GM04504 (cell line): Measurements from ENCODE around the gene SASH1.
A peak's percentile ranks its signal among the peaks of the same experiment; 100 is the strongest.
"Not testable (repeated sequence)": the region's sequence is repeated elsewhere in the genome, so short reads cannot be mapped to it uniquely, and the experiment has no call there.

Source experiments
- DNase-seq: peaks from one replicate; pipeline ENCODE4 v3.0.0-alpha.2; 2012; ENCODE audit warnings: low read depth

The SASH1 gene

GRCh38 chr6:148550569-148550968 lies 207.9 kb downstream of the SASH1 start:
- no peak for DNase-seq

DNA sequence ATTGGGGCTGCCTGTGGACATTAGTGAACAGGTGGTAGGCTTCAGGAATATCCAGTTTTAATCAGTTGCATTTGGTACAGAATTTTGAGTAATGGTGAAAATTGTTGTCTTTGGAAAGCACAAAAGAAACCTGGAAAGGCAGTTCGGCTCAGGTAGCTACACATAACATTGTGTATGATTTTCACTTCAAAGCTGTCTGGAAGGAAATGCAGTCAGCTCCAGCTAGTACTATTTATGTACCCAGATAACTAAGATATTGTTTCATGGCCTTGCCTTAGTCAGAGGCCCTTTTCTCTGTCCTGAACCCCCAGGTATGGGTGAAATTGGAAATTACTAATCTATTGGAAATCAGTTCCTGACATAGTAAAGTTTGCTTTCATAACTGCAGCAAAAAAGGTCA lies 208.6 kb downstream of the SASH1 start:
- no peak for DNase-seq

- DNase-seq, result no peak
Measured at GRCh38 chr6:148556410-148556809, 213.8 kb downstream of the SASH1 start.

GRCh38 chr6:148557796-148558321 lies 215.2 kb downstream of the SASH1 start:
- no peak for DNase-seq

DNA sequence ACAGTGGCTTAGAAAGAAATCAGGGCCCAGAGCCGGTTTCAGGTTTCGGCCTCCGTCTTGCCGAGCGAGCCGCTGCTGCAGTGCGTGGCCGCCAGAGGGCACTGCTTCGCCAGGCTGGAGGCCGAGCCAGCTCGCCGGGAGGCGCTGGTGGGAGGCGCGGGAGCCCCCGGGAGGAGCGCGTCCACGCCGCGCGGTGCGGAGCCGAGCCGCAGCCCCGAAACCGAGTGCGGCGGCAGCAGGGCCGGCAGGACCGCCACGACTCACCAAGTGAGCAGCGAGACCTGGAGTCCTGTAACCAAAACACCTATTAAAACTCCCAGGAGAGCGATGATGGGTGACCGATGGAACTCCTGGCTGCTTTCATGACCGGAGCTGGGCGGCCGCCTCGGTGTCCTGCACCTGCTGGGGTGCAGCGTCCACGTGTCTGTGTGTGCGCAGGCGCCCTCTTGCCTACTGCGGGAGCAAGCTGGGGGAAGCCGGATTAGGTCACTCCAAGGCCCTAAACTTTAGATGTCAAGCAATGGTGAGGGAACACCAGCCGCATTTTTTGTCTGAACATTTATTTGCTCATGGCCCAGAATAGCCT lies 217.3 kb downstream of the SASH1 start:
- DNase-seq, result peak; percentile 20

DNA sequence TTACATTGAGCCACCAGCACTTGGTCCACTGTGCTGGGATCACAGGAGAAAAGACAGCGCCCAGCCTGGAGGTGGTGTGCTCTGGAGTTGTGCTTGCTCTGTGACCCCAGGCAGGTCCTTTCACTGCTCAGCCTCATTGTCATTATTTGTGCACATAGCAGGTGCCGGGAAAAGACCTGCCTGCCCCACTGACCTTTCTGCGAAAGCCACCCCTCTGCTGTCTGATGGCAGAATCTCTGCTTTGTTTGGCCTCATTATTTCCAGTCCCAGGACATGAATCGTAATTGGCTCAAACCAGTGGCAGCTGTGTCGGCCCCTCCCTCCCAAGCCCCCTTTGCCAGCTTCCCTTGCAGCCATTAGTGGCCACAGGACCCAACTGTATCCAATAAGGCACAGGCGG lies 219.0 kb downstream of the SASH1 start:
- no peak for DNase-seq

DNA sequence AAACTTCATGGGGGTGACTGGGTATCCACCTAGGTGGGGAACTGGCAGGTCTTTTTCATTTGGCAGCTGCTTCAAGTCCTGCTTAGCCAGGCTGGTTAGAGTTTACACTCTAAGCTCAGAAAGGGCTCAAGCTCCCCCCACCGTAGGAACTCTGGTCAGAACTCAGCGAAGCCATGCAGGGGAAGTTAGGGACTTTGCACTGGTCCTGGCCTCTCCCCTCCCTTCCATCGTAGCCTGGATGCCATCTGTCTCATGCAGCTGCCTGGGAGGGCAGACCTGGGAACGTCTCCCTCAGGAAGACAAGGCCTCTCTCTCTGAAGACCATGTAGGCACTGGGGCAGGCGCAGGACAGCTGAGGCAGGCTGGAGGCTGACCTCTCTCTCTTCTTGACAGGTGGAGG lies 220.4 kb downstream of the SASH1 start:
- no peak for DNase-seq

- no peak for DNase-seq
Measured at GRCh38 chr6:148564494-148565035, 221.9 kb downstream of the SASH1 start.

GRCh38 chr6:148565321-148565926 lies 222.8 kb downstream of the SASH1 start:
- no peak for DNase-seq

- peak; percentile 82 for DNase-seq
Measured at GRCh38 chr6:148565930-148566663, 223.5 kb downstream of the SASH1 start.

DNA sequence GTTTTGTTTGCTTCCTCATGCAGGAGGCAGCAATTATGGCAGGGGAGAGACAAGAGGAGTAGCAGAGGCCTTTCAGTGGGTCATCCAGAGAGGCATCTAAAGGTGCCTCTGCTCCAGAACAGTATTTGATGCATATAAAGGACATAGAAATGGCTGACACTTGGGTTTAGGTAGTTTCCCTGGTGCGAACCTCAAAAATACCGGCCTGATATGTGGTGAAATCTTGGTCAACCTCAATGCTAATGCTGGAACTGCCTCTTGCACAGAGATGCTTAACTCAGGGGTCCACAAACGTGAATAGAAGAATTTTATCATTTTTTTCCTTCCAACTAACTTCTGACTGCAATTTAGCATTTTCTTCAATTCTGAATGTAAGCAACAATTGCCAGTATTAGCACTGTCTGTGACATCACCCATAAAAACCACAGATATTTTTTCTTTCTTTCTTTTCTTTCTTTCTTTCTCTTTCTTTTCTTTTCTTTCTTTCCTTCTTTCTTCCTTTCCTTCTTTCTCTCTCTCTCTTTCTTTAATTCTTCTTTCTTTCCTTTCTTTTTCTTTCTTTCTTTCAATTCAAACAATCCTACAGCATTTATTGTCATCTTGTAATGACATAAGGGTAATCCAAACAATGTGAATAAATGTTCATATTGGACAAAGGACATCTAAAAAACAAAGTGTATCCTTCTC lies 224.2 kb downstream of the SASH1 start:
- DNase-seq, result no peak

GRCh38 chr6:148570456-148570855 lies 227.8 kb downstream of the SASH1 start:
- DNase-seq, result no peak

DNA sequence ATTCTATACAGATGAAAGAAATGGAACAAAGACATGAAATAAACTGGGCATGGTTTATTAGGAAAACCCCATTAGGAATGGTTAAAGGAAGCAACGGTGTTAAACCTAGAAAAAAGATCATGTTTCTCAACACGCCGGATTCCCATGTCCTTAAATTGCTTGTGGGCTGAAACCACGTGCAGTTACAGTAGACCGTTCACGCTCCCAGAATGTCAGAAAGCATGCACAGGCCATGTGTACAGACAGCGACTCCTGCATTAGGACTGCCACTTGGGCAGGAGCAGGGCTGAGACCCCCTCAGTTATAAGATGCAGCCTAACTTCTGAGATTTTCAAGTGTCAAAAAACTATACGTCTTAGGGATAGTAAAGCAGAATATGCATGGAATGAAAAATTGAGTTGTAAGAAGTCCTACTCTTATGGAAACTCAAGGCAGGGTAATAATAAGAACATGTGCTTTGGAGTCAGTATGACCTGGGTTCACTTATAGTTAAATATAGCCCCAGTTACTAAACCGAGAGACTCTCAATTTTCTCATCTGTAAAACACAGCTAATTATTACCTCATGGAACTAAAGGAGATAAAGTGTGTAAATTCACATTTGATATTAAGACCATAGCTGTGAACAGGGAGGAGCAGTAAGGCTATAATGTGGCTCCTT lies 230.2 kb downstream of the SASH1 start:
- DNase-seq, result no peak

DNA sequence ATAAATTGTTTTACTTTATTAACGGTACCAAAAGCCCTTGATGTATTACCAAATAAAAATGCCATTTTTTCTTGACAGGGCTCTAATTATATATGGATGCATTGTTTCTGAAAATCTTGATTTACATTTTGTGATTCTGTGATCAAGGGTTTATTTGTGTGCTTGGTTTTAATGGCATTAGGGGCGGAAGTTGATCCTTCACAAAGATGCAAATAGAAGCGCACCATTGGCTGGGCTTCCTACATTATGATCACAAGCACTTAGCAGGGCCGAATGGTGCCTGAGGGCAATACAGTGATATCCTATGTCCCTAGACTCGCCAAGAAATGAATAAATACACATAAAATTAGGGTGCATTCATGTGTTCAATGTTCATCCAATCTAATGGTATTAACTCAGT lies 231.3 kb downstream of the SASH1 start:
- no peak for DNase-seq

DNA sequence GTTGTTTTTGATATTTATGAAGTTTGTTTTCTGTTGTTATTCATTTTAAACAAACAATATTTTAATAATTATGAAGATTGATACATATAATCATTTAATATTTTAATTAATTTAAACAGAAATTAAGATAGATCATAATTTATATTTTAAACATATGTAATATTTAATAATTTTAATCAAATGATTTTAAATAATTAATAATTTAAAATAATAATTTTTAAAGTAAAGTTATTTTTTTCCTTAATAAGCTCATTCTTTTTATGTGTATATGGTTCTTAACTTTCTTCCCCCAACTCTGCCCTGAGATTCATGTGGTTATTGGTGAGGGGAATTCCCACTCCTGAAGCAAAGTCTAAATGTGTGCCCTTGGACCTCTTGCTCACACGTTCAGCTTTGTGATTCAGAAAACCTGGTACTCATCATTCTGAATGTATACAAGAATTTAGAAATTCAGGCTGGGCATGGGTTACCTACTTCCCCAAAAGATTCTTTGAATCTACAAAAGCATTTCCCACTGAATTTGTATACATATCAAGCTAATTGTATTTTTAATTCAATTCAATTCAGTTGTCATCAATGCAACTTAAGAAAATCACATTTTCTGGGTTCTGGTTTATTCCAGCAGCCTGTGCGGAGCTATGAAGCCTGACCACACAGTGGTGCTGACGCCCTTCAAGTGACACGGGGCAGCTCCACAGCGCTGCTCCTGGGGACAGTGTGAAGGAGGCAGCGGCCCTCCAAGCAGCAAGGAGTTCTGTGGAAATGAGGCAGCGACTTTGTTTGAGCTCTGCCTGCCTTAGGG lies 235.2 kb downstream of the SASH1 start:
- peak; percentile 65 for DNase-seq

- no peak for DNase-seq
Measured at GRCh38 chr6:148578489-148578814, 235.8 kb downstream of the SASH1 start.

GRCh38 chr6:148578837-148579565 lies 236.4 kb downstream of the SASH1 start:
- DNase-seq, result no peak

GRCh38 chr6:148580442-148580841 lies 237.8 kb downstream of the SASH1 start:
- DNase-seq, result no peak

- DNase-seq, result no peak
Measured at GRCh38 chr6:148583631-148584030, 241.0 kb downstream of the SASH1 start.

- not testable (repeated sequence) for DNase-seq
Measured at GRCh38 chr6:148585641-148586040, 243.0 kb downstream of the SASH1 start.
